Measurements from ENCODE around the gene ABHD17C. TPM values are rescaled to one million over a fixed set of nuclear protein-coding genes. Genes with fewer than 3 reads are reported as not detected.

ABHD17C gene
- total and polyA plus RNA-seq, 4 donors, result 1.2 to 9.6 (median 6.2) TPM

GRCh38 chr15:80803580-80804525 lies 108.7 kb downstream of the ABHD17C start:
- DNase-seq (no peak), ATAC-seq (ENCODE audit: low FRiP score) (no peak)
- Histone ChIP-seq H3K27me3 (ENCODE audit: control insufficient read depth in 1 of 2, insufficient read depth in 2 of 2, low read length in 1 of 2) (no peaks in the 10 kb centered on the region), H3K36me3 (ENCODE audit: control insufficient read depth in 1 of 2, insufficient read depth in 2 of 2, low read length in 1 of 2) (no peaks in the 10 kb centered on the region), H3K27ac (ENCODE audit: low read depth in 1 of 2, low read length in 2 of 2) (no peak overlapping the region), H3K4me1 (ENCODE audit: control insufficient read depth in 1 of 2, insufficient read depth in 2 of 2, low read length in 2 of 2) (no peaks in the 10 kb centered on the region), H3K9me3 (ENCODE audit: control insufficient read depth, low read length) (no peaks in the 10 kb centered on the region), H3K4me3 (ENCODE audit: low read length in 2 of 2) (no peak overlapping the region)
- intact Hi-C loops (cut with DNase I), result no loop called here
- 89 to 93% methylated on average over 7 of the region's 7 CpGs for WGBS, 2 donors

- 42 to 51% methylated on average over 10 of the region's 10 CpGs for WGBS, 2 donors
- H3K4me3 ChIP-seq (ENCODE audit: low read length in 2 of 2), result no peak overlapping the region
These were observed 109.9 kb downstream of the ABHD17C start for GRCh38 chr15:80804970-80805495.

More at GRCh38 chr15:80804970-80805495, 109.9 kb downstream of the ABHD17C start:
- H3K27me3 ChIP-seq (ENCODE audit: control insufficient read depth in 1 of 2, insufficient read depth in 2 of 2, low read length in 1 of 2), result no peaks in the 10 kb centered on the region
- H3K27ac ChIP-seq (ENCODE audit: low read depth in 1 of 2, low read length in 2 of 2), result no peak overlapping the region
- no peaks in the 10 kb centered on the region for H3K36me3 ChIP-seq (ENCODE audit: control insufficient read depth in 1 of 2, insufficient read depth in 2 of 2, low read length in 1 of 2)
- no peaks in the 10 kb centered on the region for H3K4me1 ChIP-seq (ENCODE audit: control insufficient read depth in 1 of 2, insufficient read depth in 2 of 2, low read length in 2 of 2)
- intact Hi-C loops (cut with DNase I), result no loop called here
- ATAC-seq (ENCODE audit: low FRiP score), result no peak
- H3K9me3 ChIP-seq (ENCODE audit: control insufficient read depth, low read length), result no peaks in the 10 kb centered on the region
- no peak for DNase-seq

Other genes starting within 250 kb of the ABHD17C start
- 10 to 100 TPM in 1 of 2 donors, 1 to 10 TPM in 1; 7.5 to 12.1 TPM for gene CEMIP, start 84.1 kb downstream of the ABHD17C start, total RNA-seq
- gene CEMIP, start 84.1 kb downstream of the ABHD17C start, polyA plus RNA-seq, result under 1 TPM; under 0.01 to 0.10 TPM

All from aorta (tissue), 5 donors.